ENCODE data around the gene TRAF2.

TRAF2 gene

DNA sequence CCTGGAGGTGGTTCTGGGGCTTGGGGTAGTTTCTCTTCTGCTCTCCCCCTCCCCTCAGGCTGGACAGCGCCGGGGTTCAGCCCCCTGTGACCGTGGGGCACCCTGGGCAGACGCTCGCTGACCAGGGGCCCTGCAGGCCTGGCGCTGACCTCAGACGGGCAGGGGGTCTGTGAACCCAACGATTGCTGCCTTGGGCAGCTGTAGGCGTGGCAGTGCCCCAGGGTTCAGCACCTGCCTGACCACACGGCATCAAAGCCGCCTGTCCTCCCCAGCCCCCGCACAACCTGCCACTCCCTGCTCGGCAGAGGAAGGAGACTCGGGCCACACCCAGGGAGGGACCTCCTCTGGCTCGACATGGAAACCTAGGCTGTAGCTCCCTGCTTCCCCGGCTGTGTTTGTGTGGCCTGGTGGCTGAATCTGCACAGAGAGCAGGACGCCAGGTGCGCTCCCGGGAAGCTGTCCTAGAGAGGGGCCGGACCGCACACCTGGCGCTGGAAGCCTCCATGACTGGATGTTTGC, 77.9 kb downstream of the TRAF2 start:
- no peak for DNase-seq

DNA sequence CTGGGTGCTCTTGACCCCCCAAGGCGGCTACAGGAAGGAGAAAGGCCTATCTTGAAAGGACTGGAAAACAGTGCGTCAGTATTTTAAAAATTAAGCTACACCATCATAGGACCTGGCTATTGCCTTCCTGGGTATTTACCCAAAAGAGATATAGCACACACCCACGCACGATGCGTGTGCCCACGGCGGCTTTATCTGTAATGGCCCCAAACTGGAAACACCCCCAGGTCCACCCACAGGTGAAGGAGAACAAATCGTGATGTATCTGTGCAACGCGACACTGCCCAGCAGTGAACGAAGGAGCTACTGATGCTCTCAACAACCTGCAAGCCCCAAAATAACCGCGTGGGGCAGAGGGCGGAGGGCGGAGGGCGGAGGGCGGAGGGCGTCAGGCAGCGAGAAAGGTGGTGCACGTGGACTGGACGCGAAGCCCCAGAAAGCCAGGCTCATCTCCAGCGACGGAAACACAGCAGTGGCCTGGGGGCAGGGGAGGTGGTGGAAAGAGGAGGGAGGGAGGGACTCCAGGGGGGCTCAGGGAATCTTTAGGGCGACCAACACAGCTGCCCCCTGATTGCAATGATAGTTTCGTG, 78.6 kb downstream of the TRAF2 start:
- DNase-seq = no peak

DNA sequence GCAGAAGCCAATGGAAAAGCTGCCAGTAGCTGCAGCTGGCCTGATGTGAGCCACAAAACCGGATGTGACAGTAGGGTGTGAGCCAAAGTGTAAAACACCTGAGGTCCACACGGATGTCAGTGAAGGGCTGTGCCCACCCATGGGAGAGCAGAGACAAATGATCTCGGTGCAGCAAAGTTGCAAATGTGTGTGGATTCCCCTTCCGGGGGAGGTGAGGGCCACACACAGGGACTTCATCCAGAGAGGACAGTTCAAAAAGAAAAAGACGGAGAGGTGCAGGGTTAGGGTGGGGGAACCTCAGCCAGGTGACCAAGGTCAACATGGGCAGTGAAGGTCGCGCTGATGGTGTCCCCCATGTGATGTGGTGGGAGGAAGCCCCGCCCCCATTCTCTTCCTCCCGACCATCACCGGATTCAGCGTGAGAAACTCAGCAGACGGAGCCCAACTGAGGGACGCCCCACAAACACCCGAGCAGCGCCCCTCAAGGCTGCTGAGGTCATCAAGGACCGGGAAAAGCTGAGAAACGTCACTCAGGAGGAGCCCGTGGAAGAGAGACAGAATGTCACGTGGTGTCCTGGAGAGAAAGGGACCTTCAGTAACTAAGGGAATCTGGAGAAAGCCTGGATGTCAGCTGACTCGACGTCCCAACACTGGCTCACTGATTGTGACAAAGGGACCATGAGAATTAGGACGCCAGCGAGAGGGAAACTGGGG, 79.6 kb downstream of the TRAF2 start:
- no peak for DNase-seq

DNA sequence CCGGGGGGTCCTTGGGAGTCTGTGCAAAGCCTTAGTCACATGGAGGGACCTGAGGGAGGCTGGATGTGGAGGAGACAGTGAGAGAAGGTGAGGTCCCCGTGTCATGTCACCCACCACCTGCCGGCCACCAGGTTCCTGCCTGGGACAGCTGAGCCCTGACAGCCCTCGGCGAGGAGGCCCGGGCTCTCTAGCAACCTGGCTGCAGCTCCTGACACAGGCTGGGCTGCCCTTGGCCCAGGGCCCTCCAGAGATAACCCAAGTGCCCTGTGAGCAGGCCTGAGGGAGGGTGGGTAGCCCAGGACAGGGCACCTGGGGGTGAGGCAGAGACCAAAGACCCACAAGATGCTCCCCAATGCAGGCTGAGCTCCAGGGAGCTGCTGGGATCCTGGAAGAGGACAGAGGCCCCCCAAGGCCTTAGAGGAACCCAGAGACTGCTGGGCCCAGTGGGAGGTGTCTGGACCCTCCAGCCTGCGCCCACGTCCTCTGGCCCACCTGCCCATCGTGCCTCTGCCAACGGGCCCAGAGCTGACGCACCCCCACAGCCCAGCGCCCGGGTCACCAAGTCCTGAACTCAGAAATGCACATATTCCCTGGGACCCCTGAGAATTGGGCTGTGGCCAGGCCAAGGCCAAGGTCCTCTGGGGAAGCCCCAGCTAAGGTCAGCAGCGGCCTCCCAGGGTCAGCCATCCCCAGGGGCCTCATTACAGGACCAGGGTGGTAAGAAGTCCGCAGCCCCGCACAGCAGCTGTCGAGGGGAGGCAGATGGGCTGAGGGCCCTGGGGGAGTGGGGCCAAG, 82.2 kb downstream of the TRAF2 start:
- no peak for DNase-seq

DNA sequence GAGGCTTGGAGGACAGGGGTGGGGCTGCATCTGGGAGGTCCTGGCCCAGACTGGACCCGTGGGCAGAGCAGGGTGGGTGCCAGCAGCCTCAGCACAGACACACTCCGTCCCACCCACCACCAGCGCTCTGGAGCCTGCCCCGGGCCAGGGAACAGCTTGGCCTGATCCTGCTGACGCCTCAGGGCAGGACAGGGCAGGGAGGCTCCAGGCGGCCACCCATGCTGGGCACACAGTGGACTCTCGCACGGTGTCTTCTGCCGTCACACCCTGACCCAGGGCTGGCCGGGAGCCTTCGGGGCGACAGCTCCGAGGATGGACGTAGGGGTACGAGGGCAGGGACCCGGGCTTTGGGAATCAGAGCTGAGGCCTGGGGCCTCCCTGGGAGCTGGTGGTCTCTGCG, 82.8 kb downstream of the TRAF2 start:
- no peak for DNase-seq

DNA sequence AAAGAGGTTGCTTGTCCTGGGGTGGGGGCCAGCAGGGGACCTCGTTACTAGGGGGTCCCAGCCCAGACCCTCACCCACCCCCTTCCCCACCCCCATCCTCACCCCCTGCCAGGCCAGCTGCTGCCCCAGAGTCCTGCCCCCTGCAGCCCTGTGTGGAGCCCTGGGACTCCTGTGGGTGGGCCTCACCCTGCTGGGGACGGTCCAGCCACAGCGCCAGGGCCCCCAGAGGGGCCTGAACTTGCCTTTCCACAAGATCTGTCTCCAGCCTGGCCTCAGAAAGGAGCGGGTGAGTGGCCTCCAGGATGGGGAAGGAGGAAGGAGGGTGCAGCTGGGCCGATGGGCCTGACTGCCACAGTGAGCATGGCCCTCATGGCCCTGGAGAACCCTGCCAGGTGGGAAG, 83.5 kb downstream of the TRAF2 start:
- no peak for DNase-seq

DNA sequence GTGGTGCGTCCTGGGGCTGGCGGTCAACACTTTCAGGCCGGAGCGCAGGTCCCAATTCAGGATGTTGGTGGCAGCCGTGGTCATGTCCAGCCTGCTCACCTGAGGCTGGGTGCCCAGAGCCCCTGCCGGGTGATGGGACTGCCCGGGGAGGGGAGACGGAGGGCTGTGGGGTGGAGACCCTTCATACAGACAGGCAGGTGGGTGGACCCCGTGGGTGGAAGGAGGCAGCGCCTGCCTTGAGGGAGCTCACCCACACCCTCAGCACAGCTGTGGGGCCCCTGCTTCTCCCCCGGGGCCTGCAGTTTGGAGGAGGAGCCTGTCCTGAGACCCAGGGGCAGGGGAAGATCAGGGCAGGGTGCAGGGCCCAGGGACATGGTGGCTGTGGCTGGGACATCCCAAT, 84.0 kb downstream of the TRAF2 start:
- no peak for DNase-seq

DNA sequence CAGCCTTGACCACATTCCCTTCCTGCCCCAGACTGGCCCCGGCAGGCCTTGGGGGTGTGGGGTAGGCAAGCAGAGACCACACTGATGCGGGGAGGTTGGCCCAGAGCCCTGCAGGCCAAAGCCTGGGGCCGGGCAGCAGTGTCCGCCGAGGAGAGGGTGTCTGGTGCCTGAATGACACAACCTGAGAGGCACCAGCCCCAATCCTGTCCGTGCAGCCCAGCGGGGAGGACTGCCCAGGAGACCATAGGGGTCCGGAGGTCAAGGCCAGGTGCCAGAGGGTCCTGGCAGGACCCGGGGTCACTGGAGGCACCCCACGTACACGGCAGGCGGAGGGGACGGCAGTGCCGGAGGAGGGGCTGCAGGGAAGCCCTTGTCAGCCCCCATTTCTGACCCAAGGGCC, 85.4 kb downstream of the TRAF2 start:
- DNase-seq = no peak

DNA sequence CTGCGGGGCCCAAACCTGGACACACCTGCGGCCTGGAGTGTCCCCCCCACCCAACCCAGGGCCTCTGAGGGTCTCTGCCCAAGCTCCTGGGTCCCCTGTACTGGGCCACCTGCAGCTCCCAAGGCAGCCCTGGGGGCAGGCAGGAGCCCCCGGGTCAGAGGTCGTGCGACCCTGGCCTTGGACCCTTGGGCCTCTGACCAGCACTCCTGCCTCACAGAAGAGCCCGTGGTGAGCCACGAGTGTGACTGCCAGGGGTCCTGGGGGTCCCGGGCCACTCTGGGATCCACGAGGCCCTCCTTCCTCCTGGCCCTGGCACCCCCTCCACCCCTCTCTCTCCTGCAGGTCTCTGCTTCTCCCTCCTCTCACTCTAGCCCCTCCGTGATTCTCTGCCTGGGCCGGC, 86.0 kb downstream of the TRAF2 start:
- no peak for DNase-seq

DNA sequence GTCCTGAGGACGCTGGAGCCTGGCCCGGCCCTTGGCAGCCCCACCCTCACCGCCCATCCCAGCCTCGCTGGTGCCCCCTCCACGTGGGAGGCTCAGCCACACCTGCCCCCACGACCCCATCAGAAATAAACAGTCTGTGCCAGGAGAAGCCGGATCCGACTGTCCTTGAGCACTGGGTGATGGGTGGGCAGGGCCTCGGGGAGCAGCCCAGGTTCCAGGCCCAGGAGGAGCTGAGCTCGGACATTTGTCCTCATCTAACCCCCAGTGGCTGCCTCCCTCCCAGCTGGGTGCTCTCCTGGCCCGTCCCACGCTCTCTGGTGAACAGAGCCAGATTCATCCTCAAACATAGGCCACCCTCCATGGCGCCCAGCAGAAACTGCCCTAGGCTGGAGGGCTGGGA, 86.4 kb downstream of the TRAF2 start:
- DNase-seq = no peak

DNA sequence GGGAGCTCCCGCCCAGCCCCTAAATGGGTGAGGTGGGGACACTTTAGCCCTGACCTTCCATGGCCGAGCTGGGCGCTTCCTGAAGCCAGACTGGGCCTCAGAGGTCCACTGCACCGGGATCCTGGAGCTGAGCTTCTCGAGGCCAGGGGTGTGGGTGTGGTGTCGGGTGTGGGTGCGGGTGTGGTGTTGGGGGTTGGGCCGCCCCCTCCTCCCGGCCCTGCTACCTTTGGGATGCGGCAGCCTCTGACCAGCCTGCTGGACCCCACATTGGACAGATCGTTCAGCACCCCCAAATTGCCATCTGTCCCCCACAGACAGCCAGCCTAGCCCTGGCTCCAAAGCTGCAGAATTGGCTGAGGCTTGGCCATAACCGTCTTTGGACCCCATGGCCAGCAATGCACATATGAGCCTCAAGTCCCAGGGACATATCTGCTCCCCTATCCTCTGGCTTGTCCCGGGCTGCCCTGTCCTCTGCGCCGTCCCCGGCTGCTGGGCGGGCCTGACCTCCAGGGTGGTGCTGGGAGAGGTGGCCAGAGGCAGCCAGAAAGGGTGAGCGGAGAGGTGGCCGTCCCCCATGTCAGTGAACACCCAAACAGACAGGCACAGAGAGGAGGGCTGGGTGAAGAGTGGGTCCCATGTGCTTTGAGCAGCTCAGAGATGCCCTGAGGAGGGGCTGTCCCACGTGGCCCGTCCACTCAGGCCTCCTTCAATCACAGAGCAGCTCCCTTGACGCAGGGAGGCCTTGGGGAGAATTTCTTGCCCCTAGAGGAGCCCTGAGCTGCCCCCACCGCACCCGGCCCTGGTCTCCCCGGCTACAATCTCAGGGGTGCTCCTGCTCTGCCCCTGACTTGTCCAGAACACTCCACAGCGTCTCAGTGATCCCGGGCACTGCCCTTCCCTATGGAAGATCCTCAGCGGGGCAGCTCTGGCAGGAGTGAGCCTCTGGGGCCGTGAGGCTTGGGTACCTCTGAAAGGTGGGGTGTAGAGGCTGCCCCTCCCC, 87.6 kb downstream of the TRAF2 start:
- DNase-seq = no peak

DNA sequence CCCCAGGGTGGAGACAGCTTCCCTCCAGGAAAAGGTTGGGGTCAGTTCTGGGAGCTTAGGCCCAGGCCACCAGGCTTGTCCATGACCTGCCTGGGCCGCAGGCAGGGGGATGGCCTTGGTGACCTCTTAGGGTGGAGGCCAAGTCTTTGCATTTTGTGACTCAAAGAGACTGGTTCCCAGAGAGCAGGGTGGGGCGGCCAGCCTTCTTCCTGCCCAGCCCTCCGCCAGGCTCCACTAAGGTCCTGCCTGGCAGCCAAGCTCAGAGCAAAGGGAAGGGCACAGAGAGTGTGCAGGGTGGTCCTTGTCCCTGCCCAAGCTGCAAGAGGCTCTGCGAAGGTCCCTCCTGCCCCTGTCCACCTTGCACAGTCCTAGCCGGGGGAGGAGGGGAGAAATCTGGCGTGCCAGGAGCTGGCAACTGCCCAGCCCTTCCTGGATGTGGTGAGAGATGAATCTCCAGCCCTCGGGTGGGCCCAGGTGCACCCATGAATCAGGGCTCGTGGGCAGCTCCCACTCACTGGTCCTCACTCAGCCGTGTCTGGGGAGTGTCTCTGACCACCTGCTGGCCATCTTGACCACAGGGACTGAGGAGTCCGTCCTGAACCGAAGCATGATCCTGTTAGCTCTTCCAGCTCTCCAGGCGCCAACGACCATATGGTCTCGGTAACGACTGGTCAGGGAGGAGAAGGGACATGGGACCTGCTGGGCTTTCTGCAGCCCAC, 88.7 kb downstream of the TRAF2 start:
- no peak for DNase-seq

DNA sequence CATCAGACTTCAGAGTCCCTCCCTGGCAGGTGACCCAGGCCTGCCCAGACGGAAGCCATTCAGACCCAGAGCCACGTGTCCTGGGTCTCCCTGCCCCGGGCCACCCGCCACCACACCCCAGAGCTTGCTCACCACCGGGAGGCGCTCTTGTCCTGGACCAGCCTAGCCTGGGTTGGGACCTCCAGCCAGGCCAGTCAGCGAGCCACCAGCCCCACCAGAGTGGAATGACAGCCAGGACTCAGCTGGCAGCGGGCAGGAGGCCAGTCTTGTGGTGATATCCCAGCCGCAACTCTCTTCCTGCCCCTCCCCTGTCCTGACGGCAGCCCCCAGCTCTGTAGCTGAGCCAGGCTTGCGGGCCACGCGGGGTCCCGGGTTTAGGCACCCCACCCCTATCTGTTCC, 89.3 kb downstream of the TRAF2 start:
- no peak for DNase-seq

Measured in NCI-H2171 (cell line).